Body of pancreas (tissue), 4 donors: ENCODE measurements around the gene RAET1E.

ENCODE experiments used
- POLR2A ChIP-seq, 3 donors: fragments of 450-650 bp; IDR thresholded peaks; one replicate each; pipeline ENCODE4 v1.6.1; 2016; ENCODE audit warnings: antibody characterized with exemption in 3 of 3, mild to moderate bottlenecking in 2 of 3
- TF ChIP-seq, protein P1 (sequence below), 7 experiments: fragments of 450-650 bp in 4 of 7; fragments of 200-600 bp in 3 of 7; sonication (generic) in 3 of 7; IDR thresholded peaks; one replicate each; pipeline ENCODE4 v1.5.1; 2016 to 2019; ENCODE audit warnings: antibody characterized with exemption in 7 of 7

DNA sequence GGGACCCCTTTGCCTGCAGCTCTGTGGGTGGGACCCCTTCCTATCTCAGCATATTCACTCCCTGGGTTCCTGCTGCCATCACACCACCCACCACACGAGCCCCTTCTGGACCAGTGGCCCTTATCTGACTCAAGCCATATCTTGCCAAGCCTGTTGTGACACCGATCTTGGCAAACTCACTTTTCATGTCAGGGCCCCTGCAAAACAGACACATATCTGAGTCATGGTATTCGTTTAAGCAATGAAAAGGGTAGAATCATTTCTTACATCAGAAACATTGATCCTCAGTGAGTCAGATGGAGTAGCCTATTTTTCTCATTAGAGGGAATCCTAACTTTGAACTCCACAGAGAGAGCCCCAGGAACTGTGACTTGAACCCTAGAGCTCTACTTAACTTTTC is 10.6 kb downstream of the RAET1E start:
- TF ChIP-seq, protein P1, sequence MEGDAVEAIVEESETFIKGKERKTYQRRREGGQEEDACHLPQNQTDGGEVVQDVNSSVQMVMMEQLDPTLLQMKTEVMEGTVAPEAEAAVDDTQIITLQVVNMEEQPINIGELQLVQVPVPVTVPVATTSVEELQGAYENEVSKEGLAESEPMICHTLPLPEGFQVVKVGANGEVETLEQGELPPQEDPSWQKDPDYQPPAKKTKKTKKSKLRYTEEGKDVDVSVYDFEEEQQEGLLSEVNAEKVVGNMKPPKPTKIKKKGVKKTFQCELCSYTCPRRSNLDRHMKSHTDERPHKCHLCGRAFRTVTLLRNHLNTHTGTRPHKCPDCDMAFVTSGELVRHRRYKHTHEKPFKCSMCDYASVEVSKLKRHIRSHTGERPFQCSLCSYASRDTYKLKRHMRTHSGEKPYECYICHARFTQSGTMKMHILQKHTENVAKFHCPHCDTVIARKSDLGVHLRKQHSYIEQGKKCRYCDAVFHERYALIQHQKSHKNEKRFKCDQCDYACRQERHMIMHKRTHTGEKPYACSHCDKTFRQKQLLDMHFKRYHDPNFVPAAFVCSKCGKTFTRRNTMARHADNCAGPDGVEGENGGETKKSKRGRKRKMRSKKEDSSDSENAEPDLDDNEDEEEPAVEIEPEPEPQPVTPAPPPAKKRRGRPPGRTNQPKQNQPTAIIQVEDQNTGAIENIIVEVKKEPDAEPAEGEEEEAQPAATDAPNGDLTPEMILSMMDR (IDR thresholded peaks at IDR 0.05): no peak
- no peak for TF ChIP-seq POLR2A (IDR thresholded peaks at IDR 0.05)
